Spleen (tissue), 11 donors: ENCODE data around the gene AFDN. TPM values are rescaled to one million over a fixed set of nuclear protein-coding genes. Genes with fewer than 3 reads are reported as not detected.
A peak's percentile ranks its signal among the peaks of the same experiment; 100 is the strongest.

Source experiments
- DNase-seq: peaks from one replicate; pipeline ENCODE4 v3.0.0-alpha.2; 2020
- H3K27ac ChIP-seq, 8 donors: fragments of 200-600 bp; sonication (generic) in 7 of 8; 1 replicate in 4 of 8; 2 replicates in 4 of 8; pipeline versions ENCODE4 v1.5.0 to v1.8.0; 2016 to 2021; ENCODE audit warnings: inconsistent platforms in 4 of 8, mild to moderate bottlenecking in 4 of 8, moderate library complexity in 1 of 8
- H3K27me3 ChIP-seq, 7 donors: fragments of 200-600 bp; sonication (generic) in 6 of 7; replicated peaks in 1 of 7; 1 replicate in 4 of 7; 2 replicates in 3 of 7; pipeline versions ENCODE4 v1.5.0 to v1.8.0; 2016 to 2021; ENCODE audit warnings: inconsistent platforms in 3 of 7, mild to moderate bottlenecking in 1 of 7
- H3K36me3 ChIP-seq, 6 donors: fragments of 200-600 bp; sonication (generic) in 5 of 6; 1 replicate in 4 of 6; 2 replicates in 2 of 6; pipeline versions ENCODE4 v1.5.0 to v1.8.0; 2016 to 2021; ENCODE audit warnings: inconsistent platforms in 2 of 6
- H3K4me1 ChIP-seq, 6 donors: fragments of 200-600 bp; sonication (generic) in 5 of 6; 1 replicate in 3 of 6; 2 replicates in 3 of 6; pipeline versions ENCODE4 v1.5.0 to v1.8.0; 2016 to 2021; ENCODE audit warnings: inconsistent platforms in 3 of 6
- H3K4me3 ChIP-seq, 8 donors: fragments of 200-600 bp; sonication (generic) in 7 of 8; 1 replicate in 4 of 8; 2 replicates in 4 of 8; pipeline versions ENCODE4 v1.5.0 to v1.8.0; 2016 to 2021; ENCODE audit warnings: inconsistent platforms in 4 of 8, mild to moderate bottlenecking in 4 of 8, moderate library complexity in 2 of 8
- H3K9me3 ChIP-seq, 8 donors: fragments of 200-600 bp; sonication (generic) in 7 of 8; 1 replicate in 4 of 8; 2 replicates in 4 of 8; pipeline versions ENCODE4 v1.5.0 to v1.8.0; 2016 to 2021; ENCODE audit warnings: inconsistent platforms in 4 of 8
- CTCF ChIP-seq, 11 experiments: fragments of 200-600 bp in 7 of 11; fragments of 450-650 bp in 4 of 11; sonication (generic) in 4 of 11; IDR thresholded peaks in 8 of 11; conservative IDR thresholded peaks in 3 of 11; 1 replicate in 7 of 11; 2 replicates in 4 of 11; pipeline versions ENCODE4 v1.4.0 to v1.8.0; 2016 to 2021; ENCODE audit warnings: antibody characterized with exemption in 11 of 11, inconsistent platforms in 4 of 11, mild to moderate bottlenecking in 1 of 11
- POLR2A ChIP-seq, 3 donors: fragments of 450-650 bp; IDR thresholded peaks; one replicate each; pipeline ENCODE4 v1.5.1; 2017; ENCODE audit warnings: antibody characterized with exemption in 3 of 3, mild to moderate bottlenecking in 1 of 3
- POLR2AphosphoS5 ChIP-seq, 3 donors: sonication (generic); formaldehyde crosslinking; IDR thresholded peaks; one replicate each; pipeline ENCODE4 v1.5.1; 2017; ENCODE audit warnings: antibody characterized with exemption in 3 of 3
- WGBS, 5 donors: extraction: QIAGEN DNeasy Blood & Tissue Kit in 3 of 5; methylation state at CpG; one replicate each; pipeline versions ENCODE4 v1.1.5 to v1.1.7; 2013 to 2018; 5-methylcytosine and 5-hydroxymethylcytosine counted together
- intact Hi-C: fragments of 100-400 bp; cut with DNase I; formaldehyde crosslinking; loops from one replicate; pipeline ENCODE4 v1.15.0; 2023; ENCODE audit warnings: low total_unique reads
- polyA plus RNA-seq, 3 donors: library from polyadenylated mRNA; stranded (reverse); fragments of 200-250 nt; gene quantifications; one replicate each; pipeline ENCODE4 v1.2.1, GENCODE V29; 2013
- total RNA-seq, 7 donors: library from RNA; depleted of rRNA in 3 of 7; stranded (reverse); fragments of >200 nt in 3 of 7; fragmentation: NEBNext Ultra II Directional in 4 of 7; extraction: Animal tissue kit (Norgen Biotek cat#: 25700) in 4 of 7; gene quantifications; one replicate each; pipeline versions ENCODE4 v1.1.0 to v1.2.1, GENCODE V29; 2016 to 2021
- donor health status: healthy with polysubstance abuse.
- donor health status: DM: no; HTN: no; CAD: no; lungs with moderate emphysema.
- donor health status: DM: no; HTN: no; CAD: no.
- donor health status: Bipolar disorder and iron deficiency.
- donor health status: healthy.
- donor health status: DM: no; HTN: no; CAD: no.
- donor health status: DM: yes; HTN: yes; CAD: no.

AFDN gene
- total and polyA plus RNA-seq, 10 donors, result 7.4 to 148 (median 102) TPM

GRCh38 chr6:167796192-167796981, 30.3 kb upstream of the AFDN start:
- Histone ChIP-seq H3K9me3 (no peaks in the 10 kb centered on the region), H3K36me3 (no peaks in the 10 kb centered on the region), H3K27ac (peak overlapping the region in 2 of 8 donors; percentile 28 to 33), H3K4me1 (peaks cover 0 to 24% (median 14%) of the 10 kb centered on the region in 6 donors), H3K27me3 (peaks cover 0 to 57% (median 12%) of the 10 kb centered on the region in 7 donors), H3K4me3 (peak overlapping the region in 7 of 8 donors; percentile 26 to 60 (median 29))
- TF ChIP-seq CTCF (IDR thresholded peaks at IDR 0.05 in 8 of 11, conservative IDR thresholded peaks at IDR 0.05 in 3 of 11), result no peak
- no peak for TF ChIP-seq POLR2A (IDR thresholded peaks at IDR 0.05)
- peak in 2 of 3 donors; percentile 13 to 70 for TF ChIP-seq POLR2AphosphoS5 (IDR thresholded peaks at IDR 0.05)
- intact Hi-C loops, result no loop called here
- WGBS, 5 donors, result 18 to 34% (median 20%) methylated on average over 29 to 43 of the region's 43 CpGs
- peak; percentile 77 for DNase-seq

GRCh38 chr6:167797011-167797471, 29.7 kb upstream of the AFDN start:
- Histone ChIP-seq H3K27me3 (peaks cover 0 to 57% (median 12%) of the 10 kb centered on the region in 7 donors), H3K4me3 (peak overlapping the region in 7 of 8 donors; percentile 26 to 60 (median 29)), H3K27ac (peak overlapping the region in 1 of 8 donors; percentile 28), H3K36me3 (no peaks in the 10 kb centered on the region), H3K9me3 (no peaks in the 10 kb centered on the region), H3K4me1 (peaks cover 0 to 24% (median 14%) of the 10 kb centered on the region in 6 donors)
- TF ChIP-seq CTCF (IDR thresholded peaks at IDR 0.05 in 8 of 11, conservative IDR thresholded peaks at IDR 0.05 in 3 of 11) (no peak), POLR2AphosphoS5 (IDR thresholded peaks at IDR 0.05) (no peak), POLR2A (IDR thresholded peaks at IDR 0.05) (no peak)
- intact Hi-C loops, result no loop called here
- WGBS, 5 donors, result 56 to 80% (median 63%) methylated on average over 25 to 31 of the region's 31 CpGs
- peak; percentile 66 for DNase-seq

- Histone ChIP-seq H3K27ac (no peak overlapping the region), H3K4me3 (peak overlapping the region in 1 of 8 donors; percentile 60), H3K4me1 (peaks cover 0 to 24% (median 14%) of the 10 kb centered on the region in 6 donors), H3K27me3 (peaks cover 0 to 57% (median 12%) of the 10 kb centered on the region in 7 donors), H3K36me3 (no peaks in the 10 kb centered on the region), H3K9me3 (no peaks in the 10 kb centered on the region)
- no peak for DNase-seq
- no peak for TF ChIP-seq POLR2A (IDR thresholded peaks at IDR 0.05)
- TF ChIP-seq POLR2AphosphoS5 (IDR thresholded peaks at IDR 0.05), result no peak
- no peak for TF ChIP-seq CTCF (IDR thresholded peaks at IDR 0.05 in 8 of 11, conservative IDR thresholded peaks at IDR 0.05 in 3 of 11)
- intact Hi-C loops, result no loop called here
- WGBS, 5 donors, result 74 to 87% (median 76%) methylated on average over 20 of the region's 20 CpGs
These were observed 29.0 kb upstream of the AFDN start for GRCh38 chr6:167797476-167798265.
